IMR-90 (cell line): ENCODE data around the gene SH3BP2. TPM values are rescaled to one million over a fixed set of nuclear protein-coding genes. Genes with fewer than 3 reads are reported as not detected.

Experiments used
- ATAC-seq: fragments of 200-7000 bp; cut with Tn5 transposase; 2 replicates; pipeline ENCODE4 v1.9.1; 2020; ENCODE audit warnings: low read depth, mild to moderate bottlenecking, moderate library complexity
- BruUV-seq: library from RNA; stranded (reverse); fragments of 400-500 nt; replicated peaks from 2 replicates; lab custom pipeline; 2021; lab: Mats Ljungman, UMichigan
- CTCF ChIA-PET: fragments of 300-600 bp; formaldehyde crosslinking; extraction: SDS; loops from one replicate; lab custom pipeline; 2021; ENCODE audit warnings: antibody characterized with exemption; lab: Yijun Ruan, JAX
- POLR2A ChIA-PET: fragments of 300-600 bp; sonication (Branson Sonifier 250); formaldehyde crosslinking; loops from one replicate; lab custom pipeline; 2022; ENCODE audit warnings: antibody characterized with exemption; ENCODE audit not compliant: unreplicated experiment; lab: Charles Lee
- DNase-seq: peaks from one replicate; pipeline ENCODE4 v3.0.0; 2013
- H2AFZ ChIP-seq: replicated peaks from 2 replicates; pipeline ENCODE3; 2013; ENCODE audit warnings: low read length, mild to moderate bottlenecking; ENCODE audit not compliant: poor library complexity
- H2AK5ac ChIP-seq: 2 replicates; pipeline ENCODE4 v1.6.1; 2013; ENCODE audit warnings: low read depth, low read length, inconsistent platforms
- H2AK9ac ChIP-seq: replicated peaks from 2 replicates; pipeline ENCODE3; 2013; ENCODE audit warnings: mild to moderate bottlenecking, low read depth, low read length, moderate library complexity; ENCODE audit not compliant: poor library complexity
- H2BK120ac ChIP-seq: 2 replicates; pipeline ENCODE4 v1.6.1; 2013; ENCODE audit warnings: low read depth, low read length, inconsistent platforms
- H2BK15ac ChIP-seq: 3 replicates; pipeline ENCODE4 v1.6.1; 2013; ENCODE audit warnings: low read depth, low read length, inconsistent platforms
- H2BK20ac ChIP-seq: 2 replicates; pipeline ENCODE4 v1.6.1; 2013; ENCODE audit warnings: low read depth, mild to moderate bottlenecking, inconsistent platforms, low read length, moderate library complexity
- H2BK5ac ChIP-seq: 2 replicates; pipeline ENCODE4 v1.6.1; 2013; ENCODE audit warnings: mild to moderate bottlenecking, low read depth, low read length, inconsistent platforms; ENCODE audit not compliant: poor library complexity, severe bottlenecking
- H3K14ac ChIP-seq: replicated peaks from 2 replicates; pipeline ENCODE4 v1.6.1; 2013; ENCODE audit warnings: low read depth, low read length, inconsistent platforms
- H3K18ac ChIP-seq: 2 replicates; pipeline ENCODE4 v1.6.1; 2013; ENCODE audit warnings: low read depth, low read length, control low read depth
- H3K23ac ChIP-seq: 2 replicates; pipeline ENCODE4 v1.6.1; 2013; ENCODE audit warnings: low read depth, low read length, inconsistent platforms
- H3K27ac ChIP-seq: 2 replicates; pipeline ENCODE4 v1.5.1; 2013; ENCODE audit warnings: mild to moderate bottlenecking, control low read depth, low read length; ENCODE audit not compliant: insufficient read depth
- H3K27me3 ChIP-seq: 2 replicates; pipeline ENCODE4 v1.6.1; 2013; ENCODE audit warnings: low read length; ENCODE audit not compliant: control insufficient read depth, insufficient read depth
- H3K36me3 ChIP-seq: 2 replicates; pipeline ENCODE4 v1.6.1; 2013; ENCODE audit warnings: low read length, mixed read lengths; ENCODE audit not compliant: control insufficient read depth, insufficient read depth
- H3K4ac ChIP-seq: 2 replicates; pipeline ENCODE4 v1.6.1; 2013; ENCODE audit warnings: low read depth, low read length, inconsistent platforms
- H3K4me1 ChIP-seq: 2 replicates; pipeline ENCODE4 v1.6.1; 2013; ENCODE audit warnings: low read length, mixed read lengths; ENCODE audit not compliant: control insufficient read depth, insufficient read depth
- H3K4me2 ChIP-seq: 2 replicates; pipeline ENCODE4 v1.6.1; 2013; ENCODE audit warnings: low read depth, mild to moderate bottlenecking, control low read depth, low read length, moderate library complexity
- H3K4me3 ChIP-seq: 2 replicates; pipeline ENCODE4 v1.5.1; 2013; ENCODE audit warnings: low read depth, mild to moderate bottlenecking, control low read depth, low read length, moderate library complexity; ENCODE audit not compliant: insufficient read depth
- H3K56ac ChIP-seq: 2 replicates; pipeline ENCODE4 v1.6.1; 2013; ENCODE audit warnings: low read length, inconsistent platforms; ENCODE audit not compliant: insufficient read depth; ENCODE audit errors: extremely low read depth
- H3K79me1 ChIP-seq, 2 experiments: 2 replicates each; pipeline ENCODE4 v1.6.1; 2013; ENCODE audit warnings: low read length in 2 of 2, inconsistent platforms in 1 of 2, low read depth in 1 of 2
- H3K9ac ChIP-seq: 2 replicates; pipeline ENCODE4 v1.6.1; 2013; ENCODE audit warnings: low read depth, low read length, control low read depth
- H3K9me1 ChIP-seq: 2 replicates; pipeline ENCODE4 v1.6.1; 2013; ENCODE audit warnings: low read length, inconsistent platforms; ENCODE audit not compliant: insufficient read depth
- H3K9me3 ChIP-seq: 2 replicates; pipeline ENCODE4 v1.6.1; 2013; ENCODE audit warnings: low read length; ENCODE audit not compliant: control insufficient read depth, insufficient read depth
- H4K20me1 ChIP-seq: 2 replicates; pipeline ENCODE4 v1.6.1; 2013; ENCODE audit warnings: low read length, inconsistent platforms; ENCODE audit not compliant: insufficient read depth
- H4K5ac ChIP-seq: 2 replicates; pipeline ENCODE4 v1.6.1; 2013; ENCODE audit warnings: mild to moderate bottlenecking, low read depth, low read length, control low read depth
- H4K8ac ChIP-seq, 2 experiments: 2 replicates each; pipeline ENCODE4 v1.6.1; 2013; ENCODE audit warnings: low read depth in 2 of 2, low read length in 2 of 2, control low read depth in 1 of 2, inconsistent platforms in 1 of 2
- H4K91ac ChIP-seq: 2 replicates; pipeline ENCODE4 v1.6.1; 2013; ENCODE audit warnings: low read depth, low read length, inconsistent platforms; ENCODE audit not compliant: insufficient read depth
- BHLHE40 ChIP-seq: fragments of 150-350 bp; IDR thresholded peaks from 2 replicates; pipeline ENCODE4 v1.6.1; 2016; ENCODE audit warnings: mild to moderate bottlenecking, low read depth, low read length
- CHD1 ChIP-seq: IDR thresholded peaks from 2 replicates; pipeline ENCODE4 v1.6.1; 2012; ENCODE audit warnings: low read depth, low read length, improper control_type of control experiment
- CTCF ChIP-seq: conservative IDR thresholded peaks from 2 replicates; pipeline ENCODE4 v1.5.1; 2012; ENCODE audit warnings: mild to moderate bottlenecking, low read depth, low read length, improper control_type of control experiment
- ELK1 ChIP-seq: fragments of 150-350 bp; IDR thresholded peaks from 2 replicates; pipeline ENCODE4 v1.6.1; 2016; ENCODE audit warnings: low read depth, mild to moderate bottlenecking, low read length, moderate library complexity, borderline replicate concordance
- FOS ChIP-seq: fragments of 150-350 bp; IDR thresholded peaks from 2 replicates; pipeline ENCODE4 v1.6.1; 2016; ENCODE audit warnings: low read depth, low read length
- MAFK ChIP-seq: IDR thresholded peaks from 2 replicates; pipeline ENCODE4 v1.6.1; 2012; ENCODE audit warnings: low read depth, low read length, improper control_type of control experiment
- MAZ ChIP-seq: IDR thresholded peaks from 2 replicates; pipeline ENCODE4 v1.6.1; 2012; ENCODE audit warnings: low read depth, mild to moderate bottlenecking, low read length, improper control_type of control experiment, moderate library complexity, borderline replicate concordance
- MXI1 ChIP-seq: IDR thresholded peaks from 2 replicates; pipeline ENCODE4 v1.6.1; 2012; ENCODE audit warnings: low read depth, mild to moderate bottlenecking, low read length, moderate library complexity, borderline replicate concordance
- NFE2L2 ChIP-seq: fragments of 150-350 bp; IDR thresholded peaks from 2 replicates; pipeline ENCODE4 v1.6.1; 2016; ENCODE audit warnings: low read depth, mild to moderate bottlenecking, low read length
- POLR2A ChIP-seq: IDR thresholded peaks from 2 replicates; pipeline ENCODE4 v1.6.1; 2012; ENCODE audit warnings: mild to moderate bottlenecking, low read depth, low read length
- RCOR1 ChIP-seq: IDR thresholded peaks from 2 replicates; pipeline ENCODE4 v1.6.1; 2012; ENCODE audit warnings: mild to moderate bottlenecking, low read length, improper control_type of control experiment; ENCODE audit not compliant: insufficient replicate concordance
- SMC3 ChIP-seq: fragments of 150-350 bp; IDR thresholded peaks from 2 replicates; pipeline ENCODE4 v1.6.1; 2016; ENCODE audit warnings: low read depth, mild to moderate bottlenecking, antibody characterized with exemption, low read length, moderate library complexity
- USF2 ChIP-seq: fragments of 150-350 bp; IDR thresholded peaks from 2 replicates; pipeline ENCODE4 v1.6.1; 2017; ENCODE audit warnings: mild to moderate bottlenecking, antibody characterized with exemption, low read length, low read depth
- WGBS, 2 experiments: methylation state at CpG; one replicate each; pipeline versions ENCODE4 v1.1.5 to v1.1.7; 2013; ENCODE audit warnings: missing lambda C conversion rate in 2 of 2; ENCODE audit not compliant: insufficient read length in 1 of 2; ENCODE audit errors: extremely low coverage in 2 of 2; 5-methylcytosine and 5-hydroxymethylcytosine counted together
- dilution Hi-C: fragments of 300-500 bp; cut with HindIII; formaldehyde crosslinking; loops from one replicate; pipeline ENCODE4 v1.14.3; 2018; ENCODE audit warnings: low sequenced_read_pairs; ENCODE audit not compliant: unreplicated experiment
- in situ Hi-C: fragments of 300-500 bp; cut with MboI; formaldehyde crosslinking; loops from 3 replicates; pipeline ENCODE4 v1.14.3; 2019; ENCODE audit warnings: low sequenced_read_pairs, inconsistent platforms, mixed read lengths
- intact Hi-C: fragments of 100-400 bp; cut with micrococcal nuclease; formaldehyde crosslinking; loops from 2 replicates; pipeline ENCODE4 v1.10.0; 2022
- polyA plus RNA-seq, 3 experiments: library from polyadenylated mRNA; depleted of rRNA; stranded (reverse); fragments of >200 nt; gene quantifications; 2 replicates each; pipeline ENCODE4 v1.2.3, GENCODE V29; 2012; ENCODE audit warnings: low replicate concordance in 1 of 3
- total RNA-seq: library from RNA; depleted of rRNA; stranded (reverse); fragments of >200 nt; gene quantifications from 2 replicates; pipeline ENCODE4 v1.2.3, GENCODE V29; 2012

The SH3BP2 gene
- total and polyA plus RNA-seq, 2 of the 4 experiments (the other 2 are of a cell fraction): 9.0 to 37.2 TPM

- peaks cover 48% of the 10 kb centered on the region for H3K36me3 ChIP-seq
- CTCF ChIA-PET: no interaction called here
Measured at GRCh38 chr4:2746891-2747695, 45.8 kb upstream of the SH3BP2 start.

More at GRCh38 chr4:2746891-2747695, 45.8 kb upstream of the SH3BP2 start:
- DNase-seq (no peak), ATAC-seq (no peak)
- Histone ChIP-seq H2AK5ac (peak overlapping the region; percentile 42; the same call in 1 of the 2 replicates), H3K9ac (no peak overlapping the region), H3K9me1 (peaks cover 40% of the 10 kb centered on the region), H3K79me1 (peaks cover 28 to 92% of the 10 kb centered on the region in 2 experiments; a peak in 3 of 4 replicates), H2BK15ac (no peak overlapping the region; the same call in 2 of the 3 replicates), H2BK120ac (no peak overlapping the region), H4K91ac (no peak overlapping the region), H3K18ac (no peak overlapping the region), H2AK9ac (peak overlapping the region; percentile 56), H3K9me3 (no peaks in the 10 kb centered on the region), H3K27me3 (no peaks in the 10 kb centered on the region), H2AFZ (no peak overlapping the region), H3K4ac (peak overlapping the region; percentile 68; the same call in 1 of the 2 replicates), H3K27ac (no peak overlapping the region), H2BK5ac (peak overlapping the region; percentile 33), H3K4me2 (no peak overlapping the region), H3K4me3 (no peak overlapping the region), H3K4me1 (peaks cover 21% of the 10 kb centered on the region), H4K8ac (no peak overlapping the region), H3K23ac (no peak overlapping the region), H2BK20ac (no peak overlapping the region), H4K5ac (no peak overlapping the region), H3K14ac (peak overlapping the region; percentile 52; the same call in 1 of the 2 replicates), H4K20me1 (peaks cover 36% of the 10 kb centered on the region), H3K56ac (no peak overlapping the region)
- in situ Hi-C loops (no loop called here), intact Hi-C loops (no loop called here), dilution Hi-C loops (no loop called here)
- TF ChIP-seq MAFK: no peak
- no peak for TF ChIP-seq ELK1
- no peak for TF ChIP-seq MAZ
- TF ChIP-seq BHLHE40: no peak
- no peak for TF ChIP-seq CTCF
- no peak for TF ChIP-seq POLR2A
- no peak for TF ChIP-seq SMC3
- TF ChIP-seq NFE2L2: no peak
- TF ChIP-seq USF2: no peak
- TF ChIP-seq FOS: no peak
- TF ChIP-seq CHD1: no peak
- no peak for TF ChIP-seq MXI1
- TF ChIP-seq RCOR1: no peak
- POLR2A ChIA-PET: no interaction called here
- WGBS, 2 experiments: 94% methylated on average over 3 of the region's 16 CpGs; no CpG with 5 or more reads in 1 of the 2 experiments
- no TSS peak for BruUV-seq
